GM19455 (cell line): ENCODE measurements around the gene SWT1.
"Not testable (repeated sequence)": the region's sequence is repeated elsewhere in the genome, so short reads cannot be mapped to it uniquely, and the experiment has no call there.

ENCODE experiments used
- ATAC-seq: cut with Tn5 transposase; IDR thresholded peaks from one replicate; pipeline ENCODE4 v1.9.1; 2021; ENCODE audit not compliant: unreplicated experiment

The SWT1 gene

DNA sequence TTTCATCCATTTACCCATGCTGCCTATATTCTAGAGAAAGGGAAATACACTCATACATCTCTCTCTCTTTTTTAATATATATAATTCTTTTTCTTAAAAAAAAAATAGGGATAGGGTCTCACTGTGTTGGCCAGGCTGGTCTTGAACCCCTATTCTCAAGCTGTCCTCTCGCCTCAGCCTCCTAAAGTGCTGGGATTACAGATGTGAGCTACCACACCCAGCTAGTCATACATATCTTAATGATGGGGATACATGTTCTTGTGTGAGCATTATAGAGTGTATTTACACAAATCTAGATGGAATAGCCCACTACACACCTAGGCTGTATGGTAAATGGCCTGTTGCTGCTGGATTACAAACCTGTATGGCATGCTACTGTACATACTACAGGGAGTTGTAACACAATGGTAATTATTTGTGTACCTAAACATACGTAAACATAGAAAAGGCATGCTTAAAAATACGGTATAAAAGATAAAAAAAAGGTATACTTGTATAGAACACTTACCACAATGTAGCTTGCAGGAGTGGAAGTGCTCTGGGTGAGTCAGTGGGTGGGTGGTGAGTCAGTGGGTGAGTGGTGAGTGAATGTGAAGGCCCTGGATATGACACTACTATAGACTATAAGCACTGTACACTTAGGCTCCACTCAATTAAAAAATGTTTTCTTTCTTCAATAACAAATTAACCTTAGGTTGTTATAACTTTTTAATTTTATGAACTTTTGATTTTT is 87.2 kb downstream of the SWT1 start:
- ATAC-seq, result no peak

DNA sequence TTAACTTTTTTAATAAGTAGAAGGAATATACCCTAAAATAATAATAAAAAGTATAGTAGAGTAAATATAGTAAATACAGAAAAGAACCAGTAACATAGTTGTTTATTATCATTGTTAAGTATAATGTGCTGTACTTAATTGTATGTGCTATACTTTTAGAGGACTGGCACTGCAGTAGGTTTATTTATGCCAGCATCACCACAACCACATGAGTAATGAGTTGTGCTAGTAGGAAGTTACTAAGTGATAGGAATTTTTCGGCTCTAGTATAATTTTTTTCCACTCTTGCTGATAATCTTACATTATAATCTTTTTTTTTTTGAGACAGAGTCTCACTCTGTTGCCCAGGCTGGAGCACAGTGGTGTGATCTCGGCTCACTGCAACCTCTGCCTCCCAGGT is 88.5 kb downstream of the SWT1 start:
- ATAC-seq, result no peak

DNA sequence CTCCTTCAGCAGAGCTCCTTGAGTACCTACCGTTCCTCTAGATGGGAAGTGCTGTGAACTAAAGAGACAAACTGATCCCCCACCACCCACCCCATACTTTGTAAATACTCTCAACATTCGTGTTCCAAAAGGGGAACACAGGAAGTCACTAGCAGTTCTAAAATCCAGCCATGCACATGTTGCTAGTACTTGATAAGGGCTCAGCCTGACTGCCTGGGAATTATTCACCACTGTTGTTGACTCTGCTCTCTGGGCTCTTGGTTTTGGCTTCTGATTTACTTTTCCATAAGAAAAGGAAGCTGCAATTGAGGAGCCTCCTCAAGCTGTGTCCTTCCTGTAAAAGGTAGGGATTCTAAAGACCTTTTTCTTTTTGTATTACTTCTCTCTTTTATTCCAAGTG is 92.6 kb downstream of the SWT1 start:
- ATAC-seq, result no peak

DNA sequence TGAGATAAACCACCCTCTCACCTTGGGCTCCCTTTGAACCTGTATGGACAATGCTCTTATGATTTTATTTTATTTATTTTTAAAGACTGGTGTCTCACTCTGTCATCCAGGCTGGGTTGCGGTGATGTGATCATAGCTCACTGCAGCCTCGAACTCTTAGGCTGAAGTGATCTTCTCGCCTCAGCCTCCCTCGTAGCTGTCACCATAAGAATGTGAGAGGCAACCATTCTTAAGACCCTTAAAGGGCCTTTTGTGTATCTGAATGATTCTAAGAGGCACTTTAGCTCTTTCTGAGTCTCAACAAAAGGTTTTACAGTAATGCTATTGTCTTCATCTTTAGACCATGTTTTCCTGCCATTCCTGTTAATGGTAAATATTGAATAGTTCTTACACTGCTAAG is 93.1 kb downstream of the SWT1 start:
- ATAC-seq, result no peak

DNA sequence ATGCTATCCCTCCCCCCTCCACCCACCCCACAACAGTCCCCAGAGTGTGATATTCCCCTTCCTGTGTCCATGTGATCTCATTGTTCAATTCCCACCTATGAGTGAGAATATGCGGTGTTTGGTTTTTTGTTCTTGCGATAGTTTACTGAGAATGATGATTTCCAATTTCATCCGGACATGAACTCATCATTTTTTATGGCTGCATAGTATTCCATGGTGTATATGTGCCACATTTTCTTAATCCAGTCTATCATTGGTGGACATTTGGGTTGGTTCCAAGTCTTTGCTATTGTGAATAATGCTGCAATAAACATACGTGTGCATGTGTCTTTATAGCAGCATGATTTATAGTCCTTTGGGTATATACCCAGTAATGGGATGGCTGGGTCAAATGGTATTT is 95.0 kb downstream of the SWT1 start:
- ATAC-seq, result not testable (repeated sequence)

DNA sequence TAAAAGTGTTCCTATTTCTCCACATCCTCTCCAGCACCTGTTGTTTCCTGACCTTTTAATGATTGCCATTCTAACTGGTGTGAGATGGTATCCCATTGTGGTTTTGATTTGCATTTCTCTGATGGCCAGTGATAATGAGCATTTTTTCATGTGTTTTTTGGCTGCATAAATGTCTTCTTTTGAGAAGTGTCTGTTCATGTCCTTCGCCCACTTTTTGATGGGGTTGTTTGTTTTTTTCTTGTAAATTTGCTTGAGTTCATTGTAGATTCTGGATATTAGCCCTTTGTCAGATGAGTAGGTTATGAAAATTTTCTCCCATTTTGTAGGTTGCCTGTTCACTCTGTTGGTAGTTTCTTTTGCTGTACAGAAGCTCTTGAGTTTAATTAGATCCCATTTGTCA is 95.4 kb downstream of the SWT1 start:
- ATAC-seq, result not testable (repeated sequence)

DNA sequence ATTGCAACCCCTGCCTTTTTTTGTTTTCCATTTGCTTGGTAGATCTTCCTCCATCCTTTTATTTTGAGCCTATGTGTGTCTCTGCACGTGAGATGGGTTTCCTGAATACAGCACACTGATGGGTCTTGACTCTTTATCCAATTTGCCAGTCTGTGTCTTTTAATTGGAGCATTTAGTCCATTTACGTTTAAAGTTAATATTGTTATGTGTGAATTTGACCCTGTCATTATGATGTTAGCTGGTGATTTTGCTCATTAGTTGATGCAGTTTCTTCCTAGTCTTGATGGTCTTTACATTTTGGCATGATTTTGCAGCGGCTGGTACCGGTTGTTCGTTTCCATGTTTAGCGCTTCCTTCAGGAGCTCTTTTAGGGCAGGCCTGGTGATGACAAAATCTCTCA is 98.6 kb downstream of the SWT1 start:
- not testable (repeated sequence) for ATAC-seq

DNA sequence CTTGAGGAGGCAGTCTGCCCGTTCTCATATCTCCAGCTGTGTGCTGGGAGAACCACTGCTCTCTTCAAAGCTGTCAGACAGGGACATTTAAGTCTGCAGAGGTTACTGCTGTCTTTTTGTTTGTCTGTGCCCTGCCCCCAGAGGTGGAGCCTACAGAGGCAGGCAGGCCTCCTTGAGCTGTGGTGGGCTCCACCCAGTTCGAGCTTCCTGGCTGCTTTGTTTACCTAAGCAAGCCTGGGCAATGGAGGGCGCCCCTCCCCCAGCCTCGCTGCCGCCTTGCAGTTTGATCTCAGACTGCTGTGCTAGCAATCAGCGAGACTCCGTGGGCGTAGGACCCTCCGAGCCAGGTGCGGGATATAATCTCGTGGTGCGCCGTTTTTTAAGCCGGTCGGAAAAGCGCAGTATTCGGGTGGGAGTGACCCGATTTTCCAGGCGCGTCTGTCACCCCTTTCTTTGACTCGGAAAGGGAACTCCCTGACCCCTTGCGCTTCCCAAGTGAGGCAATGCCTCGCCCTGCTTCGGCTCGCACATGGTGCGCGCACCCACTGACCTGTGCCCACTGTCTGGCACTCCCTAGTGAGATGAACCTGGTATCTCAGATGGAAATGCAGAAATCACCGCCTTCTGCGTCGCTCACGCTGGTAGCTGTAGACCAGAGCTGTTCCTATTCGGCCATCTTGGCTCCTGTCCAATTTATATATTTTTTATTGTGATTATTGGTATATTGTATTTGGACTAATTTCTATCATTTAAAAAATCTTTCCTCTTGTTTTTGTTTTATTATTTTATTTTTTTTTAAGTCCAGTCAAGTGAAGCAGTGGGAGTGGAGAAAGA is 100.4 kb downstream of the SWT1 start:
- ATAC-seq, result not testable (repeated sequence)

DNA sequence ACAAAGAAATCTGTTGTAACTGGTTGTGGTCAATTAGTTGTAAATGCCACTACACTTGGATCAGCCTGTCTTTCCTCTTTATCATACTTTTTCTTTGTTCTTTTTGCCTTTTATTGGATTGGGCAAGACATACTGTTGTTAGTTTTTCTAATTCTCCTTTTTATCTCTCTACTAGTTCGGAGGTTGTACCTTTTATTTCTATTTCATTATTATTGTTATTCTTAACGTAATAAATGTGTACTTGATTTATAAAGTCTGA is 100.9 kb downstream of the SWT1 start:
- ATAC-seq, result no peak

DNA sequence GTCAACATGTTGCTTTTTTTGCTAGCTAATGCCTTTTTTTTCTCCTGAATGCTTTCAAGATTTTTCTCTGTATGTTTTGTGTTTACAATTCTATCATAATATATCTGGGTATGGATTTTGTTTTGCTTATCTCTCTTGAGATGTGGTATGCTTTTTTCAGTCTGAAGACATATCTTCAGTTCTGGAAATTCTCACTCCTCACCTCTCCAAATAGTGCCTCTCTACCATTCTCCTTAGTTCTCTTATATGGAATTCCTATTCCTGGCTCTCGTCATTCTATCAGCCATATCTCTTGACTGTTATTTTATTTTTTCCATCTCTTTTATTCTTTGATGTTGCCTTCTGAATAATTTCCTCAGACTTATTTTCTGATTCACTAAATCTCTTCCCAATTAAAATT is 101.7 kb downstream of the SWT1 start:
- no peak for ATAC-seq

DNA sequence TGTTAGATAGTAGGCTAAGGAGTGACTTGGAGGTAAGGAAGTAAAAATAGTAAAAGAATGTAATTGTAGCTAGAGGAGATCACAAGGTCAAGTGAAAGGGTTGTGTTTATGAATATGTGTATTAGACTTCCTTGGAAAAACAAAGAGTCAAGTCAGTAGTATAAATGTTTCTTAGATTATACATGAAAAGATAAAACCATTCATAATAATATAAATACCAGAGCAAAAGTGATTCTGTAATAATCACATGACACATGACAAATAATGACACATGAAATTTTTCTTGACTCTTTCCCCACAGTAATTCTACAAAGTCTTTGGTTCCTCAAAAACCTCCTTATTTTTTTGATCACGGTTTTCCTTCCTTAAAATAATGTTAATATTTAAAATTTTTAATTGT is 103.6 kb downstream of the SWT1 start:
- ATAC-seq, result no peak

DNA sequence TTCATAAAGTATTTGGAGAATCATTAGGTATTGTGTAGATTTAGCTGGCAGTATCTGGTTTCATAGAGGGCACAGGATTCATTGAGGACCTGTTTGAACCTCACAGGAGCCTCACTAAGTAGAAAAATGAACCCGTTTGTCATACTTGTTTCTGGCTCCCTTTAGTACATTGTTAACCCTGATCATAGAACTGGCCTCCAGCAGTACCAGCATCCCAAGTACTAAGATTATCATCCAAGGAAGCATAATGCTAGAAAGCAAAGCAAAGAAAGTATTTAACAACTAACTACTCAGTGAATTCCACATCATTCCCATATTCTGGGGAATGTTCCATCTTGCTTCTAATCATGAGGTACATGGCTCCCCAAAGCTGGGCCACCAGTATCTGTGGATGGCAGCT is 105.2 kb downstream of the SWT1 start:
- ATAC-seq, result no peak

DNA sequence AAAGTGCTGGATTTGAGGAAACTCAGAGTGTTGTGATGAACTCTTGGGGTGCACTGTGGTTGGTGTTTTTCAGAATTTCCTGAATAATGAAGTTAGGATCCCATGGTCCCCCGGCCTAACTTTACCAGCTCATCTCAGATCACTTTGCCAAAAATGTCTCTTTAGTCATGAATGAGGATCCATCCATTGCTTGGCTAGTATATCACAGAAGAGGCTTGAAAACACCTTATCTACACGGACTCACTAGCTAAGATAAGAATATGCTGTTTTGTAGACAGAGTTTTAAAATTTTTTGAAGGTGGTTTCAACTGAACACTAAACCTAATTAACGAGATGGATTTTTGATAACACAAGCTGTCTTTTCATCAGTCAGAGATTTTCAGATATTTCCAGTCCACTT is 106.3 kb downstream of the SWT1 start:
- no peak for ATAC-seq

DNA sequence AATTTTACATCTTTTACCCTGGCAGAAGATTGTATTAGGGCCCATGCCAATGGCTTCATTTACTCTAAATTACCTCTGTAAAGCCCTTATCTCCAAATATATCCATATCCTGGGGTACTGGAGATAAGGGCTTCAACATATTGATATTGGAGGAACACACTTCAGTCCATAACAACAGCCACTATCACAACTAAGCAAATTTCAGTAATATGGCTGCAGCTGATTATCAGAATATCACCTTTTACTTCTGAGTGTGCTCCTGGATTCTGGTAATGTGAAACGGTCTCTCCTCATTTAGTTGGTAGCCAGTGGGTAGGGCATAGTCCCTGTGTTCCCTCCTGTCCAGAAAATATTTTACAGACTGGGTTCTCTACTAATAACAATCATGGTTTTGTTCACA is 106.8 kb downstream of the SWT1 start:
- no peak for ATAC-seq

DNA sequence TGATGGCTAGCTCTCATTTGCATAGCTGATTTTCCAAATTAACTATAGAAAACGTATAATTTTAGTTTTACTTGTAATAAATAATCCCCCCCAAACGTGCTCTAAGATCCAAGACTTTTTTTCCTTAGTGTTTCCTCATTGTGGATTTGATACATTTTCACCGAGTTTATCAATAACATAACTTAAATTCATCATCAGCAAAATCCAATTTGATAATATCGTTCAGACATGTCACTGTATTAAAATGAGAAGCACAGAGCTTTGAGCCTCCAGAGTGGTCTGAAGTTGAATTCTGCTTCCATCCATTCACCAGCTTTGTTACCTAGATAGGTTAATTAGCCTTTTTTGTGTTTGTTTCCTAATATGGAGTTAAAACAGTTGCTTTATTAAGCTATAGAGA is 108.3 kb downstream of the SWT1 start:
- ATAC-seq, result no peak

DNA sequence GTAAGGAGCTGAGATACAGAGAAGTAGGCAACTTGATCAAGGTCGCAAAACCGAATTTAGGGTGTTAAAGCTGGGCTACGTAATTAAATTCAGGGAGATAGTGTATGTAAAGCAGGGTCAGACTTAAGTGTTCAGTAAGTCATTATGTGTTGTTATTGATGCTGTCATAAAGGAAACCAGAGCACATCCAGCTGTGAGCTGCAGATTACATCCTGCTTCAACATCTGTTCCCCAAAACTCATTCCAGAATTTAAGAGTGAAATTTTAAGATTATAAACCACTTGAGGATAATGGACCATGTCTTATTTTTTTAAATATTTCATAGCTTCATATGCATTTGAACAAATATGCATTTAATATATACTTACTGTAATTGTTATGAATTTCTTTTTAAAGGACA is 110.3 kb downstream of the SWT1 start:
- ATAC-seq, result no peak

DNA sequence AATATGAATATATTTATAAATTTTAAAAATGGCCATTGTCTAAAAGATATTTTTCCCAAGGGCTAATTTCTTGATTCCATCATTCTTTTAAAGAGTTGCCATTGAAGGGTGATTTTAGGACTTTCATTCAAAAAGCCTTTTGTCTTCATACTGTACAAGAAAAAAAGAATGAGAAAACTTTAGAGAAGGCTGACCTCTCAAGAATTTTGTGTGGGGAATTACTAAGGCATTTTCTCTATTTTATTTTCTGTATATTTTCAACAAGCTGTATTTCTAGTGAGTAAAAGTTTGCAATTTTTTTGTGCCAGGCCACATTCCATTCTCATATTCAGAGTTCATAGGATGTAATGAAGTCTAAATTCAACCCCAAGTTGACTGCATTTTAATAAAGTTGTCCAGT is 110.7 kb downstream of the SWT1 start:
- ATAC-seq, result no peak

DNA sequence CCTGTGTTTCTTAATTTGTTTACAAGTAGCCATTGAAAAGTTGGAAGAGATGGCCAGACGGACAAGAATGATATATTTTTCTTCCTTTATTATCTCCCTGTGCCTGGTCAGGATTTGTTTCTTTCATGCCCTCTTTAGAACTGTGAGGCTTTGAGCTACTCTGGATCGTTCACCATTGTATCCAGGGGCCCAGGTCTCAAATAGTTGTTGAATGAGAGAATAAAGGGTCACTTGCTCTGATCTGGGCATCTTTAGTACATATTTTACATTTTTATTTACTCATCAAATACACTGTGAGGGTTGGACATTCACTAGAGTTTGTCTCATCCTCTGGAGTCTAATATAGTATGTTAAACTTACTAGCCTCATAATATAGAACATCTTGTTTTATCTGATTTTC is 111.4 kb downstream of the SWT1 start:
- ATAC-seq, result no peak

DNA sequence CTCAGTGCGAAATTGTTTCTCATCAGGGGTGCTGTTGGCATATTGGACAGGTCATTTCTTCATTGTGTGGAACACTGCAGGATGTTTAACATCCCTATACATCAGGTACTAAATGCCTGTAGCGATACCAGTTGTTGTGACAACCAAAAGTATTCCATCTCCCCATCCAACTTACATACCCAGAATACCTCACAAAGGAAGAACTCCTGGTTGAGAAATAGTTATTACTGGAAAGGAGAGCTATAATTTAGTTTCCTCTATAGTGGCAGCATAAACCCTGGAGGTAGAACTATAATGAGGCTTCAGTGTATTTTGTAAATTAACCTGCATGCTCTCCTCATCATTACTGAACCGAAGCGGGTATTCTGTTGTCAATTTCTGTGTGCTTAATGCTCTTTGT is 115.0 kb downstream of the SWT1 start:
- ATAC-seq, result no peak

DNA sequence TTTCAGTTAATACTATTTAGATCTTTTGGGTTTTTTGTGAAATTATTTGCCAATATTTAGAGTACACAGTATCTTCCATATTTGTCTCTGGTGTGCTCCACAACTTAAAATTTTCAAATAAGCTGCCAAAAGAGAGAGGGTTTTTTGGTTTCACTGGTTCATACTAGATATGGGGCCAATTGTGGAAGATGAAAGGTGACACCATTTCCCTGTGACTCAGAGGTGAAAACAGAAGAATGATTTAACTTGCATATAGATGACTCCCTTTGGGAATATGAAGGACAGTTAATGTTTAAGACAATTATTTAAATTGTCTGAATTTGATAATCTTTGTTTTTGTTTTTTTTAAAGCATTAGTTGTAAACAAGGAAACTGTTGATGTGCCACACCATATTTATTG is 122.6 kb downstream of the SWT1 start:
- ATAC-seq, result no peak

DNA sequence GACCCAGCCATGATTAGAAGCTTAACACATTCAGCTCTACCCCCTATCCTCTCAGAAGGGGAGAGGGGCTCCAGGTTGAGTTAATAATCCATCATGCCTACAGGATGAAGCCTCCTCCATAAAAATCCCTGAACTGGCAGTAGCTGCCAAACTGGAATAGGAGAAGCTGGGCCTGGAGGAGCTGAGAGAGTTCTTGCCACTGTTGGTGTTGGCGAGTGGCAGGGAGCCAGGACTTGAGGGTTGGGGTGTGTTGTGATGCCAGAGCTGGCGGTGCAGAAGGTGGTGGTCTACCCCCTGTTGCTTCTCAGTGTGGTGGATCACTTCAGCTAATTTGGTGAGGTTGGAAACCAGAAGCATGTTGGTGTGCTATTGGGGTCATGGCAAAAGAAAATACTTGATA is 123.6 kb downstream of the SWT1 start:
- ATAC-seq, result no peak

DNA sequence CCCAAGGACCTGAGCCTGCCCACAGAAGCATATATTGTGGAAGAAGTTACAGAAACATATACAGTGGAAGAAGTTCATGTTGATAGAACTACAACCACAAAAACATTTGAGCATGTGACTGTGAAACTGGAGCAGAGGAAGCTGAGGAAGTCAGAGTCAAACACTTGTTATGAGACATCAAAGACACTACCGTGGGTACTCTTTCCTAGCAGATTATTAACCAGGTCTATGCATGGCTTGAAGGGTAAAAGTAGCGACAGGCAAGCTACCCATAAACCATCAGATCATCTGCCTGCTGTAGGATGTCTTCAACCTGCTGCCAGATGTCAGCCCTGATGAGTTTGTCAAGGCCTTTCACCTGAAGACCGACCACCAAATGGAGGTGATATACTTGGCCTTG is 124.3 kb downstream of the SWT1 start:
- no peak for ATAC-seq

DNA sequence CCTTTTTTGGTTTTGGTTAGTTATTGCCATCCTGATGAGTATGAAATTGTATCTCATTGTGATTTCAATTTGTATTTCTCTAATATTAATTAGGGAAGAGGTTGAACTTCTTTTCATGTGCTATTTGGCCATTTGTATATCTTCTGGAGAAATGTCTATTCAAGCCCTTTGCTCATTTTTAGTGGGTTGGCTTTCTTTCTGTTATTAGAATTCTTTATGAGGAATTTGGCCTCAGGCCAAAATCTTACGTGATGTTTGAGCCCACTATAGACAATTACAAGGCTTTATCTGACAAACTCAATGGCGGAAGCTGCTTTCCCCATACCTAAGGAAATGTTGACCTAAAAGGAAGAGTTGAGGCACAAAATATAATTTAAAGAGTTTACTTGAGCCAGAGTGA is 127.1 kb downstream of the SWT1 start:
- no peak for ATAC-seq
